ENCODE measurements around the gene UBN2. TPM values are rescaled to one million over a fixed set of nuclear protein-coding genes. Genes with fewer than 3 reads are reported as not detected.
"Not testable (repeated sequence)": the region's sequence is repeated elsewhere in the genome, so short reads cannot be mapped to it uniquely, and the experiment has no call there.

Gene UBN2
- total RNA-seq, 1 experiment from 2014 or later, result 39.0 TPM

DNA sequence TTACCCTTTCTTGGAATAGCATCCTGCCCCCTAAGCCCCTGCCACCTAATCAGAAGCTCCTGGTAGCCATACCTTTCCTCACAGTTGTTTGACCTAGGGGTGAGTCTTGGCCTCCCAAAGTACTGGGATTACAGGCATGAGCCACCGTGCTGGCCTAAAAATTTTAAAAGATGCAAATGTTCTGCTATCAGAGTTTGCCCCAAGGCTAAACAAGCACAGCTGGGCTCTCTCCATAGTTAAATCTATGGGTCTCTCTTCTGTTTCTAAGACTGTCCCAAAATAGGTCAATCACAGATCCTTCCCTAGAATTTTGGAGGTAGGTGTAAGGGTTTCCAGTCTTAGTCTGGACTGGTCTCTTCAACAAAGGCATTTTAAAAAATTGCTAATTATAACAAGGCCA, 12.9 kb upstream of the UBN2 start (continued):
- TF ChIP-seq NR2C2 (CRISPR knock-in tag; IDR thresholded peaks at IDR 0.05) (no peak), PRRX2 (CRISPR knock-in tag; IDR thresholded peaks at IDR 0.05) (no peak), ZNF671 (CRISPR knock-in tag; IDR thresholded peaks at IDR 0.05) (no peak), NR1H2 (CRISPR knock-in tag; IDR thresholded peaks at IDR 0.05) (no peak), ZNF219 (CRISPR knock-in tag; IDR thresholded peaks at IDR 0.05; ENCODE audit: borderline replicate concordance) (no peak), HMGA2 (CRISPR knock-in tag; IDR thresholded peaks at IDR 0.05) (no peak)
- TF ChIP-seq, protein P1, sequence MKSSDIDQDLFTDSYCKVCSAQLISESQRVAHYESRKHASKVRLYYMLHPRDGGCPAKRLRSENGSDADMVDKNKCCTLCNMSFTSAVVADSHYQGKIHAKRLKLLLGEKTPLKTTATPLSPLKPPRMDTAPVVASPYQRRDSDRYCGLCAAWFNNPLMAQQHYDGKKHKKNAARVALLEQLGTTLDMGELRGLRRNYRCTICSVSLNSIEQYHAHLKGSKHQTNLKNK (CRISPR knock-in tag; IDR thresholded peaks at IDR 0.05), result no peak
- TF ChIP-seq, protein P2, sequence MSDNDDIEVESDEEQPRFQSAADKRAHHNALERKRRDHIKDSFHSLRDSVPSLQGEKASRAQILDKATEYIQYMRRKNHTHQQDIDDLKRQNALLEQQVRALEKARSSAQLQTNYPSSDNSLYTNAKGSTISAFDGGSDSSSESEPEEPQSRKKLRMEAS (CRISPR knock-in tag; IDR thresholded peaks at IDR 0.05), result no peak

DNA sequence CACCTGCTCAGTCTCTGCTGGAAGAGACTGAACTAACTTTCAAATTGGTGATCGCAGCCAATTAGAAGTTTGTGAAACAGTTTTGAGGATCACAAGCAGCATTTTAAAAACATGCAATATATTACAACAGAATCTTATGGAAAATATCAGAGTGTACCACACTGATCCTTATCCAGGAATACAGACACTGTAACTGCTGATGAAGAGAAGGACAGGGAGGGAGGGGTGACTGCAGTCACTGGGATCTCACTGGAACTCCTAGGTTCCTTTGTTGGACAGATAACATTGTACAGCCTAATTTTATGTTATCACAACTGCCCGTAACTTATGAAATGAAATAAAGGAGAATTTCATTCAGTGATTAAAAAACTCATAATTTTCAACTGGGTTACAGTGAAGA, 6.8 kb upstream of the UBN2 start:
- ATAC-seq (no peak), DNase-seq (ENCODE audit: low spot score) (no peak)
- peaks cover 3% of the 10 kb centered on the region; the same call in 1 of the 2 replicates for H3K27me3 Mint-ChIP-seq (ENCODE audit: low read depth)
- H3K27ac Mint-ChIP-seq, result no peak overlapping the region
- ChIA-PET CTCF (no interaction called here), POLR2A (no interaction called here)
- H3K4me3 Mint-ChIP-seq, result no peak overlapping the region
- TF ChIP-seq CREB1 (CRISPR knock-in tag; IDR thresholded peaks at IDR 0.05) (no peak), RORB (CRISPR knock-in tag; IDR thresholded peaks at IDR 0.05) (no peak), ZBTB21 (CRISPR knock-in tag; IDR thresholded peaks at IDR 0.05; ENCODE audit: borderline replicate concordance) (no peak), KAT7 (CRISPR knock-in tag; IDR thresholded peaks at IDR 0.05; ENCODE audit: borderline replicate concordance) (no peak), GABPB1 (CRISPR knock-in tag; IDR thresholded peaks at IDR 0.05) (no peak), SP1 (CRISPR knock-in tag; conservative IDR thresholded peaks at IDR 0.05) (no peak), JUN (CRISPR knock-in tag; IDR thresholded peaks at IDR 0.05) (no peak), TCF7 (CRISPR knock-in tag; IDR thresholded peaks at IDR 0.05; ENCODE audit: low read depth) (no peak), ELF4 (CRISPR knock-in tag; IDR thresholded peaks at IDR 0.05; ENCODE audit: low read depth) (no peak), GRHL2 (CRISPR knock-in tag; IDR thresholded peaks at IDR 0.05; ENCODE audit: insufficient replicate concordance, severe bottlenecking) (no peak)
- TF ChIP-seq, protein P3, sequence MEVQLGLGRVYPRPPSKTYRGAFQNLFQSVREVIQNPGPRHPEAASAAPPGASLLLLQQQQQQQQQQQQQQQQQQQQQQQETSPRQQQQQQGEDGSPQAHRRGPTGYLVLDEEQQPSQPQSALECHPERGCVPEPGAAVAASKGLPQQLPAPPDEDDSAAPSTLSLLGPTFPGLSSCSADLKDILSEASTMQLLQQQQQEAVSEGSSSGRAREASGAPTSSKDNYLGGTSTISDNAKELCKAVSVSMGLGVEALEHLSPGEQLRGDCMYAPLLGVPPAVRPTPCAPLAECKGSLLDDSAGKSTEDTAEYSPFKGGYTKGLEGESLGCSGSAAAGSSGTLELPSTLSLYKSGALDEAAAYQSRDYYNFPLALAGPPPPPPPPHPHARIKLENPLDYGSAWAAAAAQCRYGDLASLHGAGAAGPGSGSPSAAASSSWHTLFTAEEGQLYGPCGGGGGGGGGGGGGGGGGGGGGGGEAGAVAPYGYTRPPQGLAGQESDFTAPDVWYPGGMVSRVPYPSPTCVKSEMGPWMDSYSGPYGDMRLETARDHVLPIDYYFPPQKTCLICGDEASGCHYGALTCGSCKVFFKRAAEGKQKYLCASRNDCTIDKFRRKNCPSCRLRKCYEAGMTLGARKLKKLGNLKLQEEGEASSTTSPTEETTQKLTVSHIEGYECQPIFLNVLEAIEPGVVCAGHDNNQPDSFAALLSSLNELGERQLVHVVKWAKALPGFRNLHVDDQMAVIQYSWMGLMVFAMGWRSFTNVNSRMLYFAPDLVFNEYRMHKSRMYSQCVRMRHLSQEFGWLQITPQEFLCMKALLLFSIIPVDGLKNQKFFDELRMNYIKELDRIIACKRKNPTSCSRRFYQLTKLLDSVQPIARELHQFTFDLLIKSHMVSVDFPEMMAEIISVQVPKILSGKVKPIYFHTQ (CRISPR knock-in tag; IDR thresholded peaks at IDR 0.05), result no peak
- TF ChIP-seq, protein P4, sequence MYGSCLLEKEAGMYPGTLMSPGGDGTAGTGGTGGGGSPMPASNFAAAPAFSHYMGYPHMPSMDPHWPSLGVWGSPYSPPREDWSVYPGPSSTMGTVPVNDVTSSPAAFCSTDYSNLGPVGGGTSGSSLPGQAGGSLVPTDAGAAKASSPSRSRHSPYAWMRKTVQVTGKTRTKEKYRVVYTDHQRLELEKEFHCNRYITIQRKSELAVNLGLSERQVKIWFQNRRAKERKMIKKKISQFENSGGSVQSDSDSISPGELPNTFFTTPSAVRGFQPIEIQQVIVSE (CRISPR knock-in tag; IDR thresholded peaks at IDR 0.05; ENCODE audit: borderline replicate concordance), result no peak
- TF ChIP-seq, protein P5, sequence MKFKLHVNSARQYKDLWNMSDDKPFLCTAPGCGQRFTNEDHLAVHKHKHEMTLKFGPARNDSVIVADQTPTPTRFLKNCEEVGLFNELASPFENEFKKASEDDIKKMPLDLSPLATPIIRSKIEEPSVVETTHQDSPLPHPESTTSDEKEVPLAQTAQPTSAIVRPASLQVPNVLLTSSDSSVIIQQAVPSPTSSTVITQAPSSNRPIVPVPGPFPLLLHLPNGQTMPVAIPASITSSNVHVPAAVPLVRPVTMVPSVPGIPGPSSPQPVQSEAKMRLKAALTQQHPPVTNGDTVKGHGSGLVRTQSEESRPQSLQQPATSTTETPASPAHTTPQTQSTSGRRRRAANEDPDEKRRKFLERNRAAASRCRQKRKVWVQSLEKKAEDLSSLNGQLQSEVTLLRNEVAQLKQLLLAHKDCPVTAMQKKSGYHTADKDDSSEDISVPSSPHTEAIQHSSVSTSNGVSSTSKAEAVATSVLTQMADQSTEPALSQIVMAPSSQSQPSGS (CRISPR knock-in tag; IDR thresholded peaks at IDR 0.05; ENCODE audit: borderline replicate concordance, low read depth), result no peak
- peaks cover 9% of the 10 kb centered on the region; the same call in 1 of the 2 replicates for H3K36me3 Mint-ChIP-seq
- no peaks in the 10 kb centered on the region for H3K4me1 Mint-ChIP-seq
- peaks cover 16% of the 10 kb centered on the region for H3K9me3 Mint-ChIP-seq

DNA sequence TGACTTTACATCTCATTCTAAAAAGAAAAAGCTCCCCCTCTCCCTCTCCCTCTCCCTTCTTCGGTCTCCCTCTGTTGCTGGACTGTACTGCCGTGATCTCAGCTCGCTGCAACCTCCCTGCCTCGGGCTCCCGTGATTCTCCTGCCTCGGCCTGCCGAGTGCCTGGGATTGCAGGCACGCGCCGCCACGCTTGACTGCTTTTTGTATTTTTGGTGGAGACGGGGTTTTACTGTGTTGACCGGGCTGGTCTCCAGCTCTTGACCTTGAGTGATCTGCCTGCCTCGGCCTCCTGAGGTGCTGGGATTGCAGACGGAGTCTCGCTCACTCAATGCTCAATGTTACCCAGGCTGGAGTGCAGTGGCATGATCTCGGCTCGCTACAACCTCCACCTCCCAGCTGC, 6.2 kb upstream of the UBN2 start:
- H3K4me1 Mint-ChIP-seq; H3K27me3 Mint-ChIP-seq (ENCODE audit: low read depth); H3K27ac Mint-ChIP-seq; DNase-seq (ENCODE audit: low spot score); ATAC-seq; H3K4me3 Mint-ChIP-seq; H3K36me3 Mint-ChIP-seq; POLR2A ChIA-PET: not testable (repeated sequence)
- peaks cover 16% of the 10 kb centered on the region for H3K9me3 Mint-ChIP-seq
- CTCF ChIA-PET, result interaction anchor here (0.6 kb wide), 1 partner anchor 207 kb away, joined by 3 read pairs; no protein-coding TSS in a partner anchor
